DOHH2 (cell line): ENCODE data around the gene MBP.

ENCODE experiments used
- H3F3A ChIP-seq: fragments of 200-600 bp; sonication (generic), shearing (Covaris generic); 2 replicates; pipeline ENCODE4 v1.6.0; 2016; ENCODE audit warnings: antibody characterized with exemption, mild to moderate bottlenecking; ENCODE audit not compliant: control insufficient read depth, insufficient read depth
- H3K27ac ChIP-seq: fragments of 200-600 bp; sonication (generic); 2 replicates; pipeline ENCODE4 v1.5.1; 2014; ENCODE audit warnings: low read depth, mild to moderate bottlenecking, low read length, moderate library complexity
- H3K27me3 ChIP-seq: fragments of 200-600 bp; sonication (generic); 2 replicates; pipeline ENCODE4 v1.6.1; 2014; ENCODE audit warnings: mild to moderate bottlenecking, low read length, mixed read lengths; ENCODE audit not compliant: control insufficient read depth
- H3K36me3 ChIP-seq: fragments of 200-600 bp; sonication (generic); 2 replicates; pipeline ENCODE4 v1.6.1; 2014; ENCODE audit warnings: mild to moderate bottlenecking, low read length, moderate library complexity, mixed read lengths; ENCODE audit not compliant: control insufficient read depth
- H3K4me1 ChIP-seq: fragments of 200-600 bp; sonication (generic); 2 replicates; pipeline ENCODE4 v1.6.1; 2014; ENCODE audit warnings: mild to moderate bottlenecking, low read length, mixed read lengths; ENCODE audit not compliant: control insufficient read depth
- H3K4me2 ChIP-seq: fragments of 200-600 bp; sonication (generic); 2 replicates; pipeline ENCODE4 v1.6.0; 2014; ENCODE audit warnings: mild to moderate bottlenecking, low read length, moderate library complexity
- H3K4me3 ChIP-seq: fragments of 200-600 bp; sonication (generic); 2 replicates; pipeline ENCODE4 v1.5.1; 2014; ENCODE audit warnings: mild to moderate bottlenecking, low read length, mixed read lengths
- H3K79me2 ChIP-seq: fragments of 200-600 bp; sonication (generic); 2 replicates; pipeline ENCODE4 v1.6.1; 2014; ENCODE audit warnings: mild to moderate bottlenecking, low read length, mixed read lengths; ENCODE audit not compliant: control insufficient read depth
- H3K9me2 ChIP-seq: fragments of 200-600 bp; sonication (generic); replicated peaks from 2 replicates; pipeline ENCODE4 v1.6.1; 2014; ENCODE audit warnings: mild to moderate bottlenecking, low read length, mixed read lengths; ENCODE audit not compliant: control insufficient read depth
- H3K9me3 ChIP-seq: fragments of 200-600 bp; sonication (generic); 2 replicates; pipeline ENCODE4 v1.6.1; 2014; ENCODE audit warnings: antibody characterized with exemption, low read length, mixed read lengths; ENCODE audit not compliant: control insufficient read depth, insufficient read depth
- H4K20me1 ChIP-seq: fragments of 200-600 bp; sonication (generic); 2 replicates; pipeline ENCODE4 v1.6.0; 2014; ENCODE audit warnings: low read depth, mild to moderate bottlenecking, antibody characterized with exemption, low read length, moderate library complexity; ENCODE audit not compliant: control insufficient read depth, insufficient read depth
- EZH2phosphoT487 ChIP-seq: fragments of 200-600 bp; sonication (generic); IDR thresholded peaks from 2 replicates; pipeline ENCODE4 v1.6.1; 2017; ENCODE audit warnings: borderline replicate concordance, mild to moderate bottlenecking, antibody characterized with exemption, low read length, moderate library complexity, mixed read lengths
- TF ChIP-seq, protein P1 (sequence below): fragments of 200-600 bp; sonication (generic); IDR thresholded peaks from one replicate; pipeline ENCODE4 v1.5.1; 2014; ENCODE audit warnings: antibody characterized with exemption, mild to moderate bottlenecking, low read depth, low read length; ENCODE audit not compliant: poor library complexity, severe bottlenecking

MBP gene

DNA sequence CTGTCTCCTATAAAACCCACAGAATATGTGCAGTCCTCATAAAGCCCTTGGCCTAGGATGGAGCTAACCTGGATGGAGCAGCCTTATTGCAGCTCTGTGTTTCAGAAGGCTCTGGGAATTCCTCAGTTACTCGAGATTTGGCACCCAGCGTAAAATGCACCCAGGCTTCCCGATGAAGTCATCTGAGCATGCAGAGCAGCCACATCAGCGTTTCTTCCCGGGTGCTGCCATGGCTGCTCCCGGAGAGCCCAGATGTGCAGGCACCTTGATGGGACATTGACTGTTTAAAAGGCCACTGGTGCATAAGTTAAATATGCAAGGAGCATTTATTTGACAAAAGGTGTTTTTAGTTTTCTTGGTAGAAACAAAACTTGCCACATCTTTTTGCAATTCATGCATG is 115.2 kb downstream of the MBP start:
- Histone ChIP-seq H3F3A (no peaks in the 10 kb centered on the region), H3K79me2 (no peaks in the 10 kb centered on the region), H3K4me1 (peaks cover under 1% of the 10 kb centered on the region; the same call in 1 of the 2 replicates), H3K36me3 (peaks cover 22% of the 10 kb centered on the region), H4K20me1 (no peaks in the 10 kb centered on the region; the same call in 1 of the 2 replicates), H3K9me2 (no peaks in the 10 kb centered on the region), H3K27ac (no peak overlapping the region), H3K27me3 (no peaks in the 10 kb centered on the region), H3K4me3 (no peak overlapping the region), H3K9me3 (no peaks in the 10 kb centered on the region), H3K4me2 (no peak overlapping the region)
- TF ChIP-seq, protein P1, sequence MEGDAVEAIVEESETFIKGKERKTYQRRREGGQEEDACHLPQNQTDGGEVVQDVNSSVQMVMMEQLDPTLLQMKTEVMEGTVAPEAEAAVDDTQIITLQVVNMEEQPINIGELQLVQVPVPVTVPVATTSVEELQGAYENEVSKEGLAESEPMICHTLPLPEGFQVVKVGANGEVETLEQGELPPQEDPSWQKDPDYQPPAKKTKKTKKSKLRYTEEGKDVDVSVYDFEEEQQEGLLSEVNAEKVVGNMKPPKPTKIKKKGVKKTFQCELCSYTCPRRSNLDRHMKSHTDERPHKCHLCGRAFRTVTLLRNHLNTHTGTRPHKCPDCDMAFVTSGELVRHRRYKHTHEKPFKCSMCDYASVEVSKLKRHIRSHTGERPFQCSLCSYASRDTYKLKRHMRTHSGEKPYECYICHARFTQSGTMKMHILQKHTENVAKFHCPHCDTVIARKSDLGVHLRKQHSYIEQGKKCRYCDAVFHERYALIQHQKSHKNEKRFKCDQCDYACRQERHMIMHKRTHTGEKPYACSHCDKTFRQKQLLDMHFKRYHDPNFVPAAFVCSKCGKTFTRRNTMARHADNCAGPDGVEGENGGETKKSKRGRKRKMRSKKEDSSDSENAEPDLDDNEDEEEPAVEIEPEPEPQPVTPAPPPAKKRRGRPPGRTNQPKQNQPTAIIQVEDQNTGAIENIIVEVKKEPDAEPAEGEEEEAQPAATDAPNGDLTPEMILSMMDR = no peak
- no peak for TF ChIP-seq EZH2phosphoT487

DNA sequence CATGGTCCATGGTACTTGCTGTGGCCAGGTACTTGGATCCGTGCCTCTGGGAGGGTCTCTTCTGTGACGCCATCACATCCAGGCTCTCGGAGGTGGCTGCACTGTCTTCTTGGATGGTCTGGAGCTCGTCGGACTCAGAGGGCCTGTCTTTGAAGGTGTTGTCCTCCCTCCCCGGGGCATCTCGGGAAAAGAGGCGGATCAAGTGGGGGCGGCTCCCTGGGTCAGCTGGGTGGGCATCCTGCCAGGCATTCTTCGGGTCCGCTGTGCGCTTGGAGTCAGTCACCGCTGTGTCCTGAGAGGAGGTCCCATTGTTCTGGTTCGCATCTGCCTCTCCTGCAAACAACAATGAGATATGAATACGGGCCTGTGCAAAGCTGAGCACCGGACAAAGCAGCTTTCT is 115.6 kb downstream of the MBP start:
- Histone ChIP-seq H3K79me2 (no peaks in the 10 kb centered on the region), H4K20me1 (no peaks in the 10 kb centered on the region; the same call in 1 of the 2 replicates), H3K36me3 (peaks cover 22% of the 10 kb centered on the region), H3K27me3 (no peaks in the 10 kb centered on the region), H3K4me3 (no peak overlapping the region), H3K4me2 (no peak overlapping the region), H3K27ac (no peak overlapping the region), H3K4me1 (no peaks in the 10 kb centered on the region), H3F3A (no peaks in the 10 kb centered on the region), H3K9me3 (no peaks in the 10 kb centered on the region), H3K9me2 (no peaks in the 10 kb centered on the region)
- TF ChIP-seq, protein P1 = no peak
- no peak for TF ChIP-seq EZH2phosphoT487

DNA sequence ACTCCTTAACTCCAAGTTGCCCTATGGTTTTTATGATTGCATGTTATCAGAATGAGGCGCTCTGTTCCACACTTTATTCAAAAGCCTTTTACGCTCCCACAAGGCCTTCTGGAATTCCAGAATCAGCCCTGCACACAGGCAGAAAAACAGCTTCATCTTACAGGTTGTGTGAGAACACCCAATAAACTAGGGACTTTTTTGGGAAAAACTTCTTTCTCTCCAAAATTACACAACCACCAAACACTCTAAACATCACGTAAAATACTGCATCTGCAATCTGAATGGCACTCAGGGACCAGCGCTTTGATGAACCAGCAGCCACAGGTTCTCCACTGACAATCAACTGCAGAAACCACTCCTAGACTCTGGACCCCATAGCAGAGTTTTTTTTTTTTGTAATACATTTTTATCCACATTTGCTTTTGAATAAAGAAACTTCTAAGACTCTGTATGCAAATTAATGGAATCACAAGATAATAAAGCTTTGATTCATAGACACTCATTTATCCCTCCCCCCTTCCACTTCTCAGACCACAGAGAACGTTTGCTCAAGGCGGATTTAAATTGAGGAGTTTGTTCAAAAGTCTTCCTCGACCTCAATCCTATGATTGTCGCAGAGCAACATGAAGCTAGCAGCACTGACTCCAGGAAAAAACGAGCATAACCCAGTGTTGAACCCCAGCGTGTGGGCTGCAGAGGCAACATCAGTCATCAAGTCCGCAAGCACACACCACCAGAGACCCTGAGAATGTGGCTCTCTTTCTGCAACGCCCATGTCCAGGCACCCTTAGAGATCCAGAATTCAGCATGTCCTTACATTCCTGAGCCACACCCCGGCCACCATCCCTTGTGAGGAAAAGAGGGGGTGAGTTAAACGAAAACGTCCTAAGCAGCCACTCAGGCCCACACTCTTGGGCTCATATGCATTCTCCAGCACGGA is 116.5 kb downstream of the MBP start:
- no peaks in the 10 kb centered on the region for H3K79me2 ChIP-seq
- H3K4me1 ChIP-seq = no peaks in the 10 kb centered on the region
- no peaks in the 10 kb centered on the region for H3K27me3 ChIP-seq
- no peak overlapping the region for H3K4me2 ChIP-seq
- no peaks in the 10 kb centered on the region for H3K9me3 ChIP-seq
- no peaks in the 10 kb centered on the region for H3F3A ChIP-seq
- TF ChIP-seq, protein P1 = no peak
- TF ChIP-seq EZH2phosphoT487 = no peak
- H3K27ac ChIP-seq = no peak overlapping the region
- no peak overlapping the region for H3K4me3 ChIP-seq
- H4K20me1 ChIP-seq = no peaks in the 10 kb centered on the region; the same call in 1 of the 2 replicates
- peaks cover 22% of the 10 kb centered on the region for H3K36me3 ChIP-seq
- no peaks in the 10 kb centered on the region for H3K9me2 ChIP-seq
